ENCODE results near the gene CDKL2. TPM values are rescaled to one million over a fixed set of nuclear protein-coding genes. Genes with fewer than 3 reads are reported as not detected.
"Not testable (repeated sequence)": the region's sequence is repeated elsewhere in the genome, so short reads cannot be mapped to it uniquely, and the experiment has no call there.

CDKL2 gene
- total RNA-seq, 1 experiment from 2014 or later = 5.7 TPM

- ChIA-PET POLR2A (no interaction called here), CTCF (no interaction called here)
- H3K27me3 ChIP-seq (ENCODE audit: control insufficient read depth, insufficient read depth, low read length) = no peaks in the 10 kb centered on the region
- H3K4me1 ChIP-seq (ENCODE audit: control insufficient read depth, insufficient read depth, low read length) = no peaks in the 10 kb centered on the region
- intact Hi-C loops (cut with micrococcal nuclease; ENCODE audit: unreplicated experiment) (no loop called here), in situ Hi-C loops (cut with HindIII; ENCODE audit: low pct_unique_long_range_greater_than_20kb, low sequenced_read_pairs) (no loop called here)
- ATAC-seq = no peak
- H3K4me3 ChIP-seq (ENCODE audit: low read depth in 2 of 2, low read length in 2 of 2) = no peak overlapping the region
- TF ChIP-seq CTCF (IDR thresholded peaks at IDR 0.05) = no peak
- no peak for TF ChIP-seq TCF7L2 (IDR thresholded peaks at IDR 0.05; ENCODE audit: low read depth, low read length)
- TF ChIP-seq REST (IDR thresholded peaks at IDR 0.05; ENCODE audit: insufficient read depth in 1 of 2, low read depth in 2 of 2, low read length in 1 of 2) = no peak
- TF ChIP-seq POLR2AphosphoS5 (IDR thresholded peaks at IDR 0.05; ENCODE audit: low read depth, low read length) = no peak
- no peak for TF ChIP-seq SIN3A (IDR thresholded peaks at IDR 0.05; ENCODE audit: borderline replicate concordance, insufficient read depth, low read depth, low read length)
- DNase-seq (ENCODE audit: low read depth, low spot score) = peak; percentile 30
- no peaks in the 10 kb centered on the region for H3K36me3 ChIP-seq (ENCODE audit: control insufficient read depth, insufficient read depth, low read length)
- no peak overlapping the region for H3K27ac ChIP-seq (ENCODE audit: low read length)
- H3K9me3 ChIP-seq (ENCODE audit: control insufficient read depth, insufficient read depth, low read depth, low read length) = no peaks in the 10 kb centered on the region
- BruUV-seq (replicated peaks) = no TSS peak
Measured at GRCh38 chr4:75542824-75543223, 87.5 kb downstream of the CDKL2 start.

- POLR2A ChIA-PET; intact Hi-C loops (cut with micrococcal nuclease; ENCODE audit: unreplicated experiment); H3K27me3 ChIP-seq (ENCODE audit: control insufficient read depth, insufficient read depth, low read length); H3K36me3 ChIP-seq (ENCODE audit: control insufficient read depth, insufficient read depth, low read length); in situ Hi-C loops (cut with HindIII; ENCODE audit: low pct_unique_long_range_greater_than_20kb, low sequenced_read_pairs); H3K9me3 ChIP-seq (ENCODE audit: control insufficient read depth, insufficient read depth, low read depth, low read length); CTCF ChIA-PET; ATAC-seq; BruUV-seq (replicated peaks); H3K27ac ChIP-seq (ENCODE audit: low read length); H3K4me1 ChIP-seq (ENCODE audit: control insufficient read depth, insufficient read depth, low read length); DNase-seq (ENCODE audit: low read depth, low spot score); H3K4me3 ChIP-seq (ENCODE audit: low read depth in 2 of 2, low read length in 2 of 2): not testable (repeated sequence)
Measured at GRCh38 chr4:75537308-75537707, 93.0 kb downstream of the CDKL2 start.

GRCh38 chr4:75533926-75534325 is 96.4 kb downstream of the CDKL2 start:
- H3K27me3 ChIP-seq (ENCODE audit: control insufficient read depth, insufficient read depth, low read length); BruUV-seq (replicated peaks); CTCF ChIA-PET; in situ Hi-C loops (cut with HindIII; ENCODE audit: low pct_unique_long_range_greater_than_20kb, low sequenced_read_pairs); H3K4me1 ChIP-seq (ENCODE audit: control insufficient read depth, insufficient read depth, low read length); H3K4me3 ChIP-seq (ENCODE audit: low read depth in 2 of 2, low read length in 2 of 2); ATAC-seq; POLR2A ChIA-PET; H3K27ac ChIP-seq (ENCODE audit: low read length); intact Hi-C loops (cut with micrococcal nuclease; ENCODE audit: unreplicated experiment); H3K36me3 ChIP-seq (ENCODE audit: control insufficient read depth, insufficient read depth, low read length); H3K9me3 ChIP-seq (ENCODE audit: control insufficient read depth, insufficient read depth, low read depth, low read length); DNase-seq (ENCODE audit: low read depth, low spot score): not testable (repeated sequence)

DNA sequence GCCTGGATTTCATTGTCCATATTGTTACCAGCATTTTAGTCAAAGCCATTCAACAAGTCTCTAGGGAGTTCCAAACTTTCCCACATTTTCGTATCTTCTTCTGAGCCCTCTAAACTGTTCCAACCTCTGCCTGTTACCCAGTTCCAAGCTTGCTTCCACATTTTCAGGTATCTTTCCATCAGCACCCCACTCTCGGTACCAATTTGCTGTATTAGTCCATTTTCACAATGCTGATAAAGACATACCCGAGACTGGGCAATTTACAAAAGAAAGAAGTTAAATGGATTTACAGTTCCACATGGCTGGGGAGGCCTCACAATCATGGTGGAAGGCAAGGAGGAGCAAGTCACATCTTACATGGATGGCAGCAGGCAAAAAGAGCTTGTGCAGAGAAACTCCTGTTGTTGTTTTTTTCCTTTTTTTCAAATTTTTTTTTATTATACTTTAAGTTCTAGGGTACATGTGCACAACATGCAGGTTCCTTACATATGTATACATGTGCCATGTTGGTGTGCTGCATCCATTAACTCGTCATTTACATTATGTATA is 96.9 kb downstream of the CDKL2 start:
- CTCF ChIA-PET; H3K36me3 ChIP-seq (ENCODE audit: control insufficient read depth, insufficient read depth, low read length); ATAC-seq; intact Hi-C loops (cut with micrococcal nuclease; ENCODE audit: unreplicated experiment); H3K4me1 ChIP-seq (ENCODE audit: control insufficient read depth, insufficient read depth, low read length); H3K27ac ChIP-seq (ENCODE audit: low read length); BruUV-seq (replicated peaks); H3K4me3 ChIP-seq (ENCODE audit: low read depth in 2 of 2, low read length in 2 of 2); H3K27me3 ChIP-seq (ENCODE audit: control insufficient read depth, insufficient read depth, low read length); H3K9me3 ChIP-seq (ENCODE audit: control insufficient read depth, insufficient read depth, low read depth, low read length); DNase-seq (ENCODE audit: low read depth, low spot score); in situ Hi-C loops (cut with HindIII; ENCODE audit: low pct_unique_long_range_greater_than_20kb, low sequenced_read_pairs): not testable (repeated sequence)
- POLR2A ChIA-PET = interaction anchor here (0.6 kb wide), 1 partner anchor 9 kb away, joined by 3 read pairs; no protein-coding TSS in a partner anchor

- intact Hi-C loops (cut with micrococcal nuclease; ENCODE audit: unreplicated experiment); H3K36me3 ChIP-seq (ENCODE audit: control insufficient read depth, insufficient read depth, low read length); H3K4me3 ChIP-seq (ENCODE audit: low read depth in 2 of 2, low read length in 2 of 2); in situ Hi-C loops (cut with HindIII; ENCODE audit: low pct_unique_long_range_greater_than_20kb, low sequenced_read_pairs); POLR2A ChIA-PET; H3K27me3 ChIP-seq (ENCODE audit: control insufficient read depth, insufficient read depth, low read length); BruUV-seq (replicated peaks); ATAC-seq; H3K9me3 ChIP-seq (ENCODE audit: control insufficient read depth, insufficient read depth, low read depth, low read length); CTCF ChIA-PET; DNase-seq (ENCODE audit: low read depth, low spot score); H3K27ac ChIP-seq (ENCODE audit: low read length); H3K4me1 ChIP-seq (ENCODE audit: control insufficient read depth, insufficient read depth, low read length): not testable (repeated sequence)
Measured at GRCh38 chr4:75531536-75532143, 98.7 kb downstream of the CDKL2 start.
